HepG2 (cell line): ENCODE data around the gene ZNF490.

ENCODE experiments used
- FOXM1 ChIP-seq: sonication (generic); formaldehyde crosslinking; IDR thresholded peaks from 2 replicates; pipeline ENCODE4 v1.5.0; 2020; ENCODE audit warnings: missing genetic modification reagents
- GABPA ChIP-seq, 2 experiments: IDR thresholded peaks; 2 replicates each; pipeline ENCODE4 v1.6.1; 2011 to 2016; ENCODE audit warnings: low read depth in 2 of 2, low read length in 1 of 2, missing biosample characterization in 1 of 2, missing genetic modification characterization in 1 of 2
- HOXA3 ChIP-seq: sonication (generic); formaldehyde crosslinking; IDR thresholded peaks from 2 replicates; pipeline ENCODE4 v1.5.0; 2020; ENCODE audit warnings: missing genetic modification reagents
- KDM5A ChIP-seq: fragments of 200-600 bp; sonication (generic); IDR thresholded peaks from 2 replicates; pipeline ENCODE4 v1.7.0; 2018; ENCODE audit warnings: antibody characterized with exemption, mild to moderate bottlenecking, low read length, borderline replicate concordance
- MXD4 ChIP-seq: IDR thresholded peaks from 2 replicates; pipeline ENCODE4 v1.6.1; 2016; ENCODE audit warnings: mild to moderate bottlenecking, missing biosample characterization, missing genetic modification reagents
- TF ChIP-seq, protein P1 (sequence below): sonication (generic); formaldehyde crosslinking; IDR thresholded peaks from 2 replicates; pipeline ENCODE4 v1.4.0; 2020; ENCODE audit warnings: mild to moderate bottlenecking, missing genetic modification reagents

DNA sequence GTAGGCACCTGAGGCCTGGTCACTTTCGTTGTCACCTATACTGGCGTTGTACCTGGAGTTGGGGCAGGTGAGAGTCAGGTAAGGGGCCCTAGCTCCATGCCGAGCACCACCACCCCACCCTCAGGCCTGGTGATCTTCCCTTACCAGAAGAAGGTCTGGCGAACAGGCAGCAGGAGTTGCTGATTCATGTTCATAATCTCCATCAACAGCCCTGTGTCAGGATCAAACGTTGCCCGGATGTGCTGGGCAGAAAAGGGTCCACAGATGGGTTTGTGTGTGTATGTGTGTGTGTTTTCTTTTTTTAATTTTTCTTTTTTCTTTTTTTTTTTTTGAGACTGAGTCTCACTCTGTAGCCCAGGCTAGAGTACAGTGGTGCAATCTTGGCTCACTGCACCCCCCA is 41.6 kb upstream of the ZNF490 start:
- TF ChIP-seq, protein P1, sequence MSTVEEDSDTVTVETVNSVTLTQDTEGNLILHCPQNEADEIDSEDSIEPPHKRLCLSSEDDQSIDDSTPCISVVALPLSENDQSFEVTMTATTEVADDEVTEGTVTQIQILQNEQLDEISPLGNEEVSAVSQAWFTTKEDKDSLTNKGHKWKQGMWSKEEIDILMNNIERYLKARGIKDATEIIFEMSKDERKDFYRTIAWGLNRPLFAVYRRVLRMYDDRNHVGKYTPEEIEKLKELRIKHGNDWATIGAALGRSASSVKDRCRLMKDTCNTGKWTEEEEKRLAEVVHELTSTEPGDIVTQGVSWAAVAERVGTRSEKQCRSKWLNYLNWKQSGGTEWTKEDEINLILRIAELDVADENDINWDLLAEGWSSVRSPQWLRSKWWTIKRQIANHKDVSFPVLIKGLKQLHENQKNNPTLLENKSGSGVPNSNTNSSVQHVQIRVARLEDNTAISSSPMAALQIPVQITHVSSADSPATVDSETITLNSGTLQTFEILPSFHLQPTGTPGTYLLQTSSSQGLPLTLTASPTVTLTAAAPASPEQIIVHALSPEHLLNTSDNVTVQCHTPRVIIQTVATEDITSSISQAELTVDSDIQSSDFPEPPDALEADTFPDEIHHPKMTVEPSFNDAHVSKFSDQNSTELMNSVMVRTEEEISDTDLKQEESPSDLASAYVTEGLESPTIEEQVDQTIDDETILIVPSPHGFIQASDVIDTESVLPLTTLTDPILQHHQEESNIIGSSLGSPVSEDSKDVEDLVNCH: no peak
- no peak for TF ChIP-seq GABPA (IDR thresholded peaks at IDR 0.05; ENCODE audit: low read depth, low read length)
- TF ChIP-seq GABPA (CRISPR knock-in tag; IDR thresholded peaks at IDR 0.05; ENCODE audit: low read depth): no peak
- no peak for TF ChIP-seq FOXM1
- TF ChIP-seq KDM5A: no peak
- no peak for TF ChIP-seq MXD4 (CRISPR knock-in tag)
- no peak for TF ChIP-seq HOXA3 (CRISPR knock-in tag)
